C1 segment of cervical spinal cord (tissue), 14 donors: ENCODE measurements around the gene REG4.

Experiments
- DNase-seq, 14 donors: peaks; one replicate each; lab custom pipeline; 2025; lab: John Stamatoyannopoulos, UW

The REG4 gene

DNA sequence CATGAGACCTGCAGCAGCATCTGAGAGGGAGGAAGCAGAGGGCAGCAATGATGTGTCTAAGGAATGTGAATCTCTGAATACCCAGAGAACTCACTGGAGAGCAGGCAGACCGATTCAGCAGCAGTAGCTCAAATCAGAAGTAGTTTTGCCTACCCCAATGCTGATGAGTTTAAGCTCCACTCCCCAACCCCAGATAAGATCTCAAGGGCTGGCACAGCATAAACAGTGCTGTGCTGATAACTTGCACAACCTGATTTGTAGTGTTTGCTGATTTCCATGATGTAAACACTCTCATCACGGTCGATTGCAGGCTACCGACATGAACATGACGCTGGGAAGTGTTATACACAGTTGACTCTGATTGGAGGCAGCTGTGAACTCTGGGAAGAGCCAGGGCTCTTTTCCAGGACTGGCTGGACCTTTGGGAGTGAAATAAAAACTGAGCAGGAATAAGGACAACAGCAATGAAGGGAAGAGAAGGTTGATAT, 31.3 kb downstream of the REG4 start:
- no peak for DNase-seq

DNA sequence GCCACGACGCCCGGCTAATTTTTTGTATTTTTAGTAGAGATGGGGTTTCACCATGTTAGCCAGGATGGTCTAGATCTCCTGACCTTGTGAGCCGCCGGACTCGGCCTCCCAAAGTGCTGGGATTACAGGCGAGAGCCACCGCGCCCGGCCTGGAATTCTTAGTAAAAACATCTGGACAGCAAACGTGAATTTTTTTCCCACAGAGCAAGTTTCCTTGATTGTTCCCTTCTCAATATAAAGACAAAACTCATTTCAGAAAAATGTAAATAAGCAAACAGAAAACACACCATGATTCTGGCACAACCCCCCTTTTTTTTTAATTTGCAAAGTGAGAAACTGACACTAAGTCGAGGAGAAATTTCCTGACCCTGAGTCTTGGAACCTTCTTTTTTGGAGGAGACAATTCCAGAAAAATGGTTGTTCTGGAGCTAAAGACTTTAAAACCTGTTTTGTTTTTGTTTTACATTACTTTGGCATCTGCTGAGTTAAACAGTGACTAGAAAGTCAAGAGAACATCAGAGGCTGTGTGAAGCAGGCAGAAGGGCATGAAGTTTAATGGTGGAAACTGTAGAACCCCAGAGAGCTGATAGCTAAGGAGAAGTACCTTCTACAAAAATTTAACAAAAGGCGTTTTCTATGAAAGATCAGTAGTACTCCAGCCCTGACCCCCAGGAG, 32.2 kb downstream of the REG4 start:
- DNase-seq = no peak

DNA sequence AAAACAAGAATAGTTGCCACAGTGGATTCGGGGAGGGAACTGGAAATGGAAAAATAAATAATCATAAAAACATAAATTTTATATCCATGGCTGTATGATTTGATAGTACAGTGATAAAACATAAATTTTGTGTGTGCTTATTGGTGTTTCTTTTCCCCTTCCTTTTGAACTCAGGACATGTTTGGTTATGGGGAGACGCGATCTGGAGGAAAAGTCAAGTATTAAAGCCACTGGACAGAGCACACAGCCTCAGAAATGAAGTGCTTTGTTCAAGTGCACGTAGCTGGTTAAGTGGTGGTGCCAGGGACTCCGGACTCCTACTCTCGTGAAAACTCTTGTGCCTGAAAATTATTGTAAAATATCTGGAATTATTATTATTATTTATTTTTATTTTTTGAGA, 32.9 kb downstream of the REG4 start:
- DNase-seq = no peak

DNA sequence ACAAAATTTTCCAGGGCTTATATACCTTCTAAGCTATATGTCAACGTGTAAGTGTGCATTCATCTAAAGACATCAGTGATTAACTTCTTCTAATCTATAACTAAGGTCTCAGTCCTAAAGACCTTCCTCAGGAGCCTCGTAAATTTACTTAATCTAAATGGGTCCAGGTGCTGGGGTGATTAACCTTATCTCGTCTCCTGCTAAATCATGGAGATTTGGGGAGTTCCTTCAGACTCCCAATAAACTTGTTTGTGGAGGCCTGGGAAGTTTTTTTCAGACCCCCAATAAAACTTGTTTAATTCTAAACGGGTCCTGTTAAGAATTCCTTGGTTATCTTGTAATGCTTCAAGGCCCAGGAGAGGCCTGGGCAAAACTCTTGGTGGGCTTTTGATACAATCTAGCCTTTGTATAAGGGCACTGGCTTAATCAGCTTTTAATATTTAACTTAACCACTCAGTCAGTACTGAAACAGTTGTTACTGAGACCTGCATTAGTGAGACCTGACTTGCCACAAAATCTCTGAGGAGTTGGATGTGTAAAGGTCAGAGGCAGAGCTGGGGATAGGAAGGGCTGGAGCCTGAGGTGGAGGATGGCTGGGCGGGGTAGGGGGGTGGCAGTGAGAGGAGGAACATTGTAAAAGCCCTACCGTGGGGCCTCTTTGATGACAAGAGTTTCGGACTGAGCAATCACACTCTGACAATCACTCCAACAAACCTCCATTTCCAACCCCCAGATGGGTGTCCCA, 36.3 kb downstream of the REG4 start:
- DNase-seq = no peak

DNA sequence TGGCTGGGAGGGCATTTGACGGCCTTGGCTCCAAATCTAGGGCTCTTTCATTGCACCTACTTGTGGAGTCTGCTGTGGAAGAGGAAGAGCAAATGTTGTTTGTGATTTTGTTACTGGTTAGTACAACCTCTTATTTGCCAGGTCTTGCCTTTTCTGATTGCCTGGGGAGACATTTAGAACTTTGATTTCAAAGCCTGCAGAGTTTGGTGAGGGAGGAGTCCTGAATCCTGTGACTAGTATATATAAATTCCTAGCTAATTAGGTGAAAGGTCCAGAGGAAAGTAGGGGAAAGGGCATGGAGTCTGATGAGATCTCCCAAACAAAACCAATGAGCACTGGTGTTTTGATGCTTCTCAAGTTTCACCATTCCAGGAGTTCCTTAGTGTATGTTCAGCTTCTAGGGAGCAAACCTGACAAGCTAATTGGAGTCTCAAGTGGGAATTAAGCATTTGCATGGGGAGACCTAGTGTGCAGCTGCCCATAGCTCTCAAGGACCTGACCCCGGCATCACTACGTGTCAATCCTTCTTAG, 37.5 kb downstream of the REG4 start:
- no peak for DNase-seq

DNA sequence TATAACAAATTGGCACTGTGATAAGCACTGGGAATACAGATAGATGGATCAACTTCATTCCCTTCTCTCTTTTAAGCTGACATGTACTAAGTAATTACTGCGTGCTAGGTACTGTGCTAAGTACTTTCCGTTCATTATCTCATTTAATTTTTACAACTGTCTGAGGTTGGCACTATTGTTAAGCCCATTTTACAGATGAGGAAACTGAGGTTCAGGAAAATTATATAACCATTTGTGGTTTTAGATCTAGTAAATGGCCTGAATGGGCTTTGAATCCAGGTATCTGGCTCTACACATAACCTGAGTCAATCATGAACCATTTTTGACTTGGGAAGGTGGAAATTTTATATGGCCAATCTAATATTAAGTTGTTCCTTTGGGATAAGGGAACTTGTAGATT, 39.0 kb downstream of the REG4 start:
- DNase-seq = no peak

DNA sequence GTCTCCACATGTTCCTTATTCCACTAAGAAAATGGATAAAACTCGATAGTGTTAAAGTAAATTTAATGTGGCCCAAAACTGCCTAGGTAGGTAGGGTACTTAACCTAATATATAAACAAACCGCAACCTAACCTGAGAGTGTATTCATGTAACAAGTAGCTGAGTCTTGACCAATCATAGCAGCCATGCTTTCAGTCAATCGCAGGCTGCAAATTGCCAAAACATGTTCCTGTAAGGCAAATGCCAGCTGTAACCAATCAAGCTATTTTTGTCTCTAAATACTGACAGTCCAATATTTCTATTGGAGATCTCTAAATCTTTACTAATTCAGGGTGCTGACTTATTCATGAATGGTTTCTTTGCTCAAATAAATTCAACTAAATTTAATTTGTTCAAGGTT, 39.5 kb downstream of the REG4 start:
- DNase-seq = no peak

DNA sequence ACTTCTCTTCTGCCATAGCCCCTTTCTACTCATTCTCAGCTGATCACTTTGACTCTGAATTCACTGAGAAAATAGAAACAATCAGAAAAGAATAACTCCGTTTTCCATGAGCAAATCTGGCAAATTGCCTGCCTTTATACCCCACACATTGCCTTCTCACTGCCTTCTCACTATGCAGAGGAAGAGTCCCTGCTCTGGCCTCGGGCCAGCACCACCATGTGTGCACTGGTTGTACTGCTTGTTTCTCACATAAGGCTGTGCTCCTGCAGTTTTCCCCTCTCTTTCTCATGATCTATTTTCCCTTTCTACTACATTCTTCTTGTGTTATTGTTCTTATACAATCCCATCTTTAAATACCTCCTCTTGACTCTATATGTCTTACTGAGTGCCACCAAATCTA, 40.2 kb downstream of the REG4 start:
- no peak for DNase-seq

DNA sequence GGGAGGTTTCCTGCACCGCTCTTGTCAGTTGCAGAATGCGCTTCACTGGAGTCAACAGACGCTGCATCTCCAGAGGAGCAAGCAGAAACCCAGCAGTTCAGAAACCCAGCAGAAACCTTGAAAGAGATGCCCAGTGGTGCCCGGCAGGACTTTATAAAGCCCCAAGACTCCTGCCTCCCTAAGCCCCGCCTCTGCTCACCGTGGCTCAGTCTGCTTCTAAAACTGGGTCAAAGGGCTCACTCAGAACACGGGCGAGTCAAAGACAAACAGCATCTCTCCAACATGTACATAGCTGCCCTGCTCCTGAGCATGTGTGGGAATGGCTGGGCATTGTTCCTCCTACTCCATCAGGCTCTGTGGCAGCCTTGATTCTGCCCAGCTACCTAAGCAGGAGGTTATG, 42.5 kb downstream of the REG4 start, which contains the start of gene HMGCS2:
Gene HMGCS2, minus strand, starts transcription at position 128 of the 400 bp plus-strand sequence. Its CDS starts 61 bp downstream, at position 67.
- no peak for DNase-seq

DNA sequence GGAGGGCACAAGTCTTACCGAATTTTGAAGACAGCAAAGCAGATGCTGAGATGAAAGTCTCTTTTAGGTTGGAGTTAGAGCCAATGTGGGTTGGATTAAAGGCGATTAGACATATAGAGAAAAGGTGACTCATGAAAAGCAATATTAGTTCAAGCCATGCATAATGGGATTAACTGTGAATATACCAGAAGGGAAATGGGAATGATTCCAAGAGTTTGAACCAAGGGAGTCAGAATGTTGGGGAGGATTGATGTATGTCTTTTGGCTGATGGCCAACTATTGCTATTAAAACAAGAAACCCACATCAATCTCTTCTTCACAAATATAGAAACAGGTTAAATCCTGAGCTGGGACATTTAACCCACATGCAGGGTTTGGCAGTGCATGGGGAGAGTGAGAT, 43.8 kb downstream of the REG4 start:
- DNase-seq = no peak

DNA sequence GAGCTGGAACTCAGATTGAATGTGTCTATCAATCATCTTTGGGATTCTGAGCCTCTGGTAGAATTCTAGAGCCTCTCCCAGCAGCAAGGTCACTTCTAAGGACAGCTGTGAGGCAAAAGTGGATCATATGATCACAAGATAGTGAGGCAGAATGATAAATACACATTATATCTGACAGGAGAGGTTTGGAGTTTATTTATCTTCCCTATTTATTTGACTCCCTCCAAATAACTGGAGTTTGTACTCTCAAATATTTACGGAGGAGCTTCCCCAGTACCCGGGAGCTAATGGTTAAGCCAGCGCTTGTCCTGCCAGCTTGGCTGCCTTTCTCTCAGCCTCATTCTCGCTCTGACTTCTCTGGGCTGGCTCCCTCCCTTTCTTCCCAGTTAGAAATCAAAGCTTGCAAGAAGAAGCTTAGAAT, 44.9 kb downstream of the REG4 start:
- peak in 6 of 14 donors; percentile 5 to 32 (median 8) for DNase-seq

DNA sequence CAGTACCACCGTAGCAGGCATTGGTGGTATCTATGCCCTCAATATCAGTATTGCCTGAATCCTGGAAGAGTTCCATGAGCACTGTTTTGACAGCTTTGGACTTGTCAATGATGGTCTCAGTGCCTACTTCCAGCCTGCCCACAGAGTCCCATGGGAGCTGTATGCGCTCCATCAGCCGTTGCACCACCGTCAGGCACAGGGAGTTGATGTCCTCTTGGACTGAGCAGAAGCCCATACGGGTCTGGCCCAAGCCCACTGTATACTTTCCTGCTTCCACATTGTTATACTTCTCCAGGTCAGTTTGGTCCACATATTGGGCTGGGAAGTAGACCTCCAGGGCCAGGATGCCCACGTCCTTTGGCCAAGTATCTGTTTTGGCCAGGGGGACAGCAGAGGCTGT, 47.0 kb downstream of the REG4 start:
- no peak for DNase-seq

DNA sequence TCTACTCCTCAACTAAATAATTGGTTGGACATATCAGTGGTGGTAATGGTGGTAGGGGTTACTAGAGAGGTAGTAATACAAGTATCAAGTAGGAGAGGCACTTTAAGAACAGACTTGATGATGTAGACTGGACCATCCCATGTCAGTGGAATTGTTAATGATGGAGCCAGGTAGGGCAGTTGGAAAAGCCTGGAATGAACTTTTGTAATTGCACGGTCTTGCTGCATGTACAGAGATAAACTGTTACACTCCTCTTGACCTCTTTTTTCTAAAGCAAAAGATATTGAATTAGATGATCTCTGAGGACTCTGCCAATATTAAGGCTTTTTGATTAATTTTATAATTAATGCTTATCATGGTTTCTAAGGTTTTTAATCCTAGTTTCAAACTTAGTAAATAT, 48.3 kb downstream of the REG4 start:
- DNase-seq = no peak

DNA sequence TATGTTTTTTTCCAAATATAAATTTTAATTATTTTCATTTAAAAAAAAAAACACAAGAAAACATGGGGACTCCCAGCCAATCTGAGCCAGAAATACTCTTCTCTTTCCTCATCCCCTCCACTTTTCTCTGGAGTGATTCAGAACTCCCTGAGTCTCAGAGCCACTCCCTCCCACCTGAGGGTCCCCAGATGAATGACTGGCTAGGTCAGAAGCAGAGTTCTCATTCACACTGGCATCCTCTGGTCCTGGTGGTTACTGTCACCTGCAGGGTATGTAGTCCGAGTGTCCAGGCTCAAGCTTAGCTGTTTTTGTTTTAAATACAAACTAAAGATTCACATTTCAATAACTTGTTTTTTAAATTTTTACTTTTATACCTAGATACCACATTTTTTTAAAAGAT, 48.9 kb downstream of the REG4 start:
- DNase-seq = no peak

DNA sequence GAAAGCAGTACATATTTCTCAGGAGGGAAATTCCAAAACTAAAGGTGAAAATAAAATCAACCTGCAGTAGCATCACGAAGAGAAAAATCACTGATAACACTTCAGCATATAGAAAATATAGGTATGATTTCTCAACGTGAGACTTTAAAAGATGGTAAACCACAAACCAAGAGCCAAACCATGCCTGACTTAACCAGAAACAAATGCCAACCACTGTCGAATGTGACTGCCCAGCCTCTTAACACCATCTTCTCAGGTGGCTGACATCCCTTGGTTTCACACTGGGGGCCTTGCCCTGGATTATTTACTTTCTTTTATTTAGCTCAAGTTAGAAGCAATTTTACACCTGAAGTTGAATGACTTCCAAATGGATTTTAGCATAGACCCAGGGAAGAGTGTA, 52.7 kb downstream of the REG4 start:
- DNase-seq = no peak

DNA sequence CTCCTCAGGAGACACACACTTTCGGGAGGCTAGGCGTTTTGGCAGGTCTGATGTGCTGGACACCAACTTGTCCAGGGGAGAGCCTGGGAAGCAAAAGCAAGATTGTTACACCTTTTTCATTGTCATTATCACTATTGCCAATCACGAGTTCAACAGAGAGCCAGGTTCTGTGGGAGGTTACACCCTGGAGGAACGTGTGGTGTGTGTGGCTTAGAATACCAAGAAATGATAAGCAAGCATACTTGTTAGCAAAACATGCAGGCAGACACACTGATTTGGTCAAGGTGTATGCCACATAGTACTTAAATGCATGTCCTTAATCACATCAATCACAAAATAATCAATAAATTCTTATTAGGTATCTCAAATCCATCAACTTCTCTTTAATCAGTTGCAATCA, 58.7 kb downstream of the REG4 start:
- DNase-seq = no peak

DNA sequence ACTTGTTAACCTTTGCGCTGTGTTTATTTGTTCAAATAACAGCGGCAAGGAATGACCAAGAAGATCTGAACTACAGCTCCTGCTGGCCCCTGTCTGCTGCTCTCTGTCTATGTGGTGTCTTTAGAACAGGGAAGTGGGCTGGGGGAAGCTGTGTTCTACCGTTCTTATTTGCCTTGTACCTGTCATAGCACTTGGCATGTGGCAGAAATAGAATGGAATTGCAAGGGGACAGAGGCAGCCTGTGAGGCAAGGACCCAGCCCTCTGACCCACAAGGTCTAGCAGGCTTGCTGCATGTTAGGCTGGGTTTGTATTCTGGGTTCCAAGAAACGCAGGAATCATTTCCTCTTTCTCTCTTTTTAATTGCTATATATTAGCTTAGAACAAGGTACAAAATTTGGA, 63.2 kb downstream of the REG4 start:
- DNase-seq = no peak

DNA sequence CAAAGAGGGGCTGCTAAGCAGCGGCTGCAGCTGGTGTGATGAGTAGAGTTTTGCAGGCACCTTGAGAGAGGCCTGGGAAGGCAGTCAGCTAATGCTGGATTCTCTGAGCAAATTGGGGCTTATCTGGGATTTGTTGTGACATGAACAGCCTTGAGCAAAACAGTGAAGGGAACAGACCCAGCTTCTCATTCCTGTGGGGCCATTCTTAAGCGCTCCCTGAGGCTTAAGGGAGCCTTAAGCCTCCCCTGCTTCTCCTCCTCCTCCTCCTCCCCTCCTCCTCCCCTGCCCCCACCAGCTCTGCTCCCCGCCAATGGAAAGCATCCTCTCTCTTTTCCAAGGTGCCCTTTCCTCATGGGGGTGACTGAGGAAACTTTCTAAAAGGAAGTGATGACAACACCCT, 63.8 kb downstream of the REG4 start:
- DNase-seq = no peak

DNA sequence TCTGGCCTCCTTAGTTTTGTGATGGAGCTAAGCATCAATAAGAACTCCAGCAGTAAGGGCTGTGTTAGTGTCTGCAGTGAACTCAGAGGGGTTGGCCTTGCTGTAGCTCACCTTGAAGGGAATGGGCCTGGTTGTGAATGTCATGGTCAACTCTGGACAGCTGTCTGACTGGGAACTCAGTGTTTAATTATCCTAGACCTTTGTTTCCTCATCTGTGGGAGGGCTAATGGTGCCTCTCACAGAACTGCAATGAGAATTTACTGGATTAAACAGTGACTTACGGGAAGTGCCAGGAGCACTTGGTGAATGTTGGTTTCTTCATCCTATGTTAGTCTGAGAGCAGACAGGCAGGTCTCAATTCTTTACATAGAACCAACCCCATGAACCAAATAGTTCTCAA, 66.2 kb downstream of the REG4 start:
- DNase-seq = no peak

DNA sequence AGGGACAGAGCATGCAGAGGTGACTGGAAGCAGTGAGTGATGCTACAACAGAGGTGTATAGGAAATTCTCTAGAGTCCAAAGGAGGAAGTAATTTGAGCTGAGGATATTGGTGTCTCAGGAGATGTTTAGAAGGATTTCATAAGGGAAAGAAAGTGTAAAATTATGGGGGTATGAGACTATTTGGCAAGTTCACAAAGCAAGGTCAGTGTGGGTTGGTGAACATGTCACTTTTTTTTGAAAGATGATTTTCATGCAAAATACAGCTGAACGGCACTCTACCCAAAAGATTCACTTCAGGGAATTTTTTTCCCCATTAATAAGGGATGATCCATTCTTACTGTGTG, 66.7 kb downstream of the REG4 start:
- no peak for DNase-seq
